HepG2 (cell line): Measurements from ENCODE around the gene TXNDC11. TPM values are rescaled to one million over a fixed set of nuclear protein-coding genes. Genes with fewer than 3 reads are reported as not detected.

Experiments used
- ATAC-seq: fragments of 200-7000 bp; cut with Tn5 transposase; 3 replicates; pipeline ENCODE4 v1.9.1; 2020; ENCODE audit warnings: mild to moderate bottlenecking, moderate library complexity
- BruUV-seq: library from RNA; stranded (reverse); fragments of 400-500 nt; replicated peaks from 2 replicates; lab custom pipeline; 2021; lab: Mats Ljungman, UMichigan
- CTCF ChIA-PET: fragments of 300-600 bp; formaldehyde crosslinking; extraction: SDS; loops from one replicate; lab custom pipeline; 2021; ENCODE audit warnings: low total read pairs, inconsistent platforms, low intra/inter-chr PET ratio; lab: Yijun Ruan, JAX
- POLR2A ChIA-PET: fragments of 350-600 bp; sonication (Branson Sonifier 250); formaldehyde crosslinking; loops from one replicate; lab custom pipeline; 2020; ENCODE audit warnings: antibody characterized with exemption, inconsistent platforms; lab: Yijun Ruan, JAX
- DNase-seq: peaks from one replicate; pipeline ENCODE4 v3.0.0-alpha.2; 2015; ENCODE audit warnings: low spot score
- FAIRE-seq: peaks from 3 replicates; lab custom pipeline; 2011; peaks lifted over from hg19 to GRCh38; lab: Jason Lieb, UNC
- H2AFZ ChIP-seq: one replicate; pipeline ENCODE4 v1.6.1; 2011; ENCODE audit warnings: low read length, inconsistent platforms
- H3K27ac ChIP-seq: fragments of 300-600 bp; 3 replicates; pipeline ENCODE4 v1.8.0; 2011; ENCODE audit warnings: mixed run types, mild to moderate bottlenecking, mixed read lengths, low read length, inconsistent platforms; ENCODE audit not compliant: insufficient read depth; ENCODE audit errors: extremely low read length
- H3K27me3 ChIP-seq, 2 experiments: fragments of 200-600 bp in 1 of 2; 2 replicates in 1 of 2; 3 replicates in 1 of 2; pipeline versions ENCODE4 v1.6.0 to v1.8.0; 2011; ENCODE audit warnings: low read length in 2 of 2, mild to moderate bottlenecking in 2 of 2, moderate library complexity in 2 of 2, inconsistent platforms in 1 of 2; ENCODE audit not compliant: insufficient read depth in 2 of 2, control insufficient read depth in 1 of 2
- H3K36me3 ChIP-seq, 2 experiments: fragments of 200-600 bp in 1 of 2; replicated peaks in 1 of 2; 2 replicates in 1 of 2; 3 replicates in 1 of 2; pipeline versions ENCODE4 v1.5.1 to v1.8.0; 2011; ENCODE audit warnings: low read length in 2 of 2, inconsistent platforms in 1 of 2; ENCODE audit not compliant: insufficient read depth in 2 of 2, control insufficient read depth in 1 of 2
- H3K4me1 ChIP-seq: 2 replicates; pipeline ENCODE4 v1.5.1; 2012; ENCODE audit warnings: low read length, inconsistent platforms; ENCODE audit not compliant: insufficient read depth
- H3K4me2 ChIP-seq: 2 replicates; pipeline ENCODE4 v1.6.0; 2011; ENCODE audit warnings: low read depth, low read length, inconsistent platforms
- H3K4me3 ChIP-seq, 3 experiments: fragments of 200-600 bp in 1 of 3; sonication (generic), shearing (Covaris generic) in 1 of 3; replicated peaks in 1 of 3; 2 replicates each; pipeline ENCODE4 v1.5.1; 2011 to 2016; ENCODE audit warnings: low read length in 3 of 3, inconsistent platforms in 2 of 3, low read depth in 2 of 3, mild to moderate bottlenecking in 2 of 3, control low read depth in 1 of 3, mixed read lengths in 1 of 3; ENCODE audit not compliant: insufficient read depth in 1 of 3
- H3K79me2 ChIP-seq: one replicate; pipeline ENCODE4 v1.6.1; 2011; ENCODE audit warnings: low read length, inconsistent platforms; ENCODE audit not compliant: insufficient read depth
- H3K9ac ChIP-seq: 2 replicates; pipeline ENCODE4 v1.6.0; 2011; ENCODE audit warnings: mild to moderate bottlenecking, low read depth, low read length, inconsistent platforms; ENCODE audit not compliant: insufficient read depth
- H3K9me3 ChIP-seq: 2 replicates; pipeline ENCODE4 v1.5.1; 2012; ENCODE audit warnings: mild to moderate bottlenecking, low read length
- H4K20me1 ChIP-seq: 2 replicates; pipeline ENCODE4 v1.6.0; 2011; ENCODE audit warnings: inconsistent platforms, mild to moderate bottlenecking, low read length, moderate library complexity; ENCODE audit not compliant: insufficient read depth
- BORCS8-MEF2B ChIP-seq: sonication (generic); formaldehyde crosslinking; IDR thresholded peaks from 2 replicates; pipeline ENCODE4 v1.8.0; 2022; ENCODE audit warnings: mild to moderate bottlenecking, missing genetic modification reagents
- ETS1 ChIP-seq: sonication (generic); formaldehyde crosslinking; IDR thresholded peaks from 2 replicates; pipeline ENCODE4 v1.4.0; 2020; ENCODE audit warnings: missing genetic modification reagents
- FIP1L1 ChIP-seq: fragments of 200-400 bp; formaldehyde crosslinking; IDR thresholded peaks from 2 replicates; pipeline ENCODE4 v1.6.1; 2018; ENCODE audit warnings: low read depth, mild to moderate bottlenecking, low read length, moderate library complexity, borderline replicate concordance; ENCODE audit not compliant: insufficient read depth
- HOXA3 ChIP-seq: sonication (generic); formaldehyde crosslinking; IDR thresholded peaks from 2 replicates; pipeline ENCODE4 v1.5.0; 2020; ENCODE audit warnings: missing genetic modification reagents
- IKZF1 ChIP-seq: fragments of 450-650 bp; IDR thresholded peaks from 2 replicates; pipeline ENCODE4 v1.7.1; 2016
- ZMAT5 ChIP-seq: sonication (generic); formaldehyde crosslinking; IDR thresholded peaks from 2 replicates; pipeline ENCODE4 v1.5.0; 2020; ENCODE audit warnings: mild to moderate bottlenecking, low read depth, missing genetic modification reagents, borderline replicate concordance
- ZNF687 ChIP-seq: sonication (generic); formaldehyde crosslinking; IDR thresholded peaks from 2 replicates; pipeline ENCODE4 v1.5.1; 2020; ENCODE audit warnings: mild to moderate bottlenecking, missing genetic modification reagents, moderate library complexity
- ZNF691 ChIP-seq: sonication (generic); formaldehyde crosslinking; IDR thresholded peaks from 2 replicates; pipeline ENCODE4 v1.4.0; 2020; ENCODE audit warnings: missing genetic modification reagents, low read depth, mild to moderate bottlenecking, borderline replicate concordance
- WGBS: methylation state at CpG from one replicate; pipeline ENCODE4 v1.1.6; 2017; ENCODE audit warnings: low lambda C conversion rate; 5-methylcytosine and 5-hydroxymethylcytosine counted together
- in situ Hi-C: cut with HindIII; loops from 2 replicates; pipeline ENCODE4 v1.10.0; 2017; ENCODE audit warnings: low pct_unique_long_range_greater_than_20kb; ENCODE audit not compliant: extremely low pct_ligation_motif_present
- intact Hi-C: fragments of 100-400 bp; cut with micrococcal nuclease; formaldehyde crosslinking; loops from one replicate; pipeline ENCODE4 v1.10.0; 2022; ENCODE audit not compliant: unreplicated experiment
- polyA plus RNA-seq, 8 experiments: library from polyadenylated mRNA; depleted of rRNA in 3 of 8; stranded (reverse) in 7 of 8; unstranded in 1 of 8; fragments of >200 nt; fragmentation: Illumina TruSeq in 4 of 8; extraction: Trizol in 4 of 8; gene quantifications; 2 replicates each; pipeline versions ENCODE4 v1.2.1 to v1.2.3, GENCODE V29; 2011 to 2016; ENCODE audit warnings: low read depth in 4 of 8, missing spikeins in 1 of 8, mixed read lengths in 1 of 8; ENCODE audit not compliant: insufficient read depth in 1 of 8
- total RNA-seq, 5 experiments: library from RNA; depleted of rRNA; stranded (reverse); fragments of >200 nt; fragmentation: Illumina TruSeq; extraction: Trizol; gene quantifications; 2 replicates each; pipeline ENCODE4 v1.2.3, GENCODE V29; 2016; ENCODE audit warnings: low read depth in 1 of 5

TXNDC11 gene
- total and polyA plus RNA-seq, 2 of the 13 experiments (the other 11 are each of a cell fraction or from before 2014, with no cell fraction given), result 74.9 to 123 TPM

- 36% methylated on average over 8 of the region's 8 CpGs for WGBS
- Histone ChIP-seq H3K9me3 (no peaks in the 10 kb centered on the region), H3K9ac (no peak overlapping the region), H2AFZ (no peak overlapping the region), H3K4me1 (peaks cover 11% of the 10 kb centered on the region), H3K27me3 (peaks cover 2 to 36% of the 10 kb centered on the region in 2 experiments; a peak in 3 of 5 replicates), H3K4me2 (no peak overlapping the region)
- ATAC-seq, result no peak
- peak; percentile 15 for FAIRE-seq
- intact Hi-C loops, result no loop called here
- DNase-seq, result no peak
- in situ Hi-C loops, result no loop called here
- POLR2A ChIA-PET, result interaction anchor here (0.8 kb wide), 1 partner anchor 146 kb away, joined by 3 read pairs; the partner anchor contains the start of gene ZC3H7A
- TF ChIP-seq ZMAT5, result no peak
- TF ChIP-seq, all 625 proteins: peak for 0
- no peaks in the 10 kb centered on the region for H3K79me2 ChIP-seq
- CTCF ChIA-PET, result no interaction called here
- H4K20me1 ChIP-seq, result no peaks in the 10 kb centered on the region
- no peaks in the 10 kb centered on the region for H3K36me3 ChIP-seq
- H3K4me3 ChIP-seq, result no peak overlapping the region
- no TSS peak for BruUV-seq
- no peak overlapping the region for H3K27ac ChIP-seq
Measured at GRCh38 chr16:11651796-11652195, 90.9 kb downstream of the TXNDC11 start.

- WGBS, result 38% methylated on average over 18 of the region's 18 CpGs
- intact Hi-C loops, result no loop called here
- ATAC-seq, result no peak; the same call in 1 of the 3 replicates
- 0 out of 2 replicates have a peak, but pooled peaks have one; percentile 41 for TF ChIP-seq BORCS8-MEF2B
- TF ChIP-seq ZNF687 (CRISPR knock-in tag), result peak; percentile 17; the same call in 1 of the 2 replicates
- no peak for TF ChIP-seq FIP1L1
- no peak for TF ChIP-seq IKZF1
- TF ChIP-seq ZNF691, result peak; percentile 33; the same call in 1 of the 2 replicates
- 0 out of 2 replicates have a peak, but pooled peaks have one; percentile 22 for TF ChIP-seq HOXA3 (CRISPR knock-in tag)
- TF ChIP-seq ETS1 (CRISPR knock-in tag), result no peak
Measured at GRCh38 chr16:11650641-11651591, 91.7 kb downstream of the TXNDC11 start.

More at GRCh38 chr16:11650641-11651591, 91.7 kb downstream of the TXNDC11 start:
- H3K9ac ChIP-seq, result no peak overlapping the region
- CTCF ChIA-PET, result no interaction called here
- peaks cover 11% of the 10 kb centered on the region for H3K4me1 ChIP-seq
- in situ Hi-C loops, result no loop called here
- H3K9me3 ChIP-seq, result no peaks in the 10 kb centered on the region
- H3K27me3 ChIP-seq, result peaks cover 2 to 33% of the 10 kb centered on the region in 2 experiments; a peak in 3 of 5 replicates
- no peak overlapping the region for H3K4me3 ChIP-seq
- POLR2A ChIA-PET, result interaction anchor here (0.8 kb wide), 1 partner anchor 147 kb away, joined by 3 read pairs; the partner anchor contains the start of gene ZC3H7A
- H3K27ac ChIP-seq, result no peak overlapping the region
- no TSS peak for BruUV-seq
- DNase-seq (no peak), FAIRE-seq (no peak)
- H2AFZ ChIP-seq, result no peak overlapping the region
- no peaks in the 10 kb centered on the region for H4K20me1 ChIP-seq
- no peak overlapping the region for H3K4me2 ChIP-seq
- H3K79me2 ChIP-seq, result no peaks in the 10 kb centered on the region
- H3K36me3 ChIP-seq, result no peaks in the 10 kb centered on the region
